A673 (cell line): ENCODE data around the gene TRIM49D1. TPM values are rescaled to one million over a fixed set of nuclear protein-coding genes. Genes with fewer than 3 reads are reported as not detected.
"Not testable (repeated sequence)": the region's sequence is repeated elsewhere in the genome, so short reads cannot be mapped to it uniquely, and the experiment has no call there.

Experiments used
- BruUV-seq: library from RNA; stranded (reverse); fragments of 400-500 nt; replicated peaks from 2 replicates; lab custom pipeline; 2021; lab: Mats Ljungman, UMichigan
- CTCF ChIA-PET: fragments of 300-600 bp; sonication (Branson Sonifier 250); formaldehyde crosslinking; loops from one replicate; lab custom pipeline; 2022; ENCODE audit warnings: antibody characterized with exemption; lab: Charles Lee
- POLR2A ChIA-PET: fragments of 300-600 bp; sonication (Branson Sonifier 250); formaldehyde crosslinking; loops from one replicate; lab custom pipeline; 2022; ENCODE audit warnings: antibody characterized with exemption; ENCODE audit not compliant: low non-redundant PET; lab: Charles Lee
- DNase-seq: peaks from one replicate; pipeline ENCODE4 v3.0.0-alpha.2; 2015; ENCODE audit warnings: low spot score
- H3K27ac ChIP-seq: fragments of 200-600 bp; sonication (generic); 2 replicates; pipeline ENCODE4 v1.5.1; 2016; ENCODE audit warnings: mixed run types, low read depth, mild to moderate bottlenecking, mixed read lengths, antibody characterized with exemption, low read length; ENCODE audit not compliant: poor library complexity, severe bottlenecking
- H3K27me3 ChIP-seq: fragments of 200-600 bp; sonication (generic); replicated peaks from 2 replicates; pipeline ENCODE4 v1.6.1; 2017; ENCODE audit warnings: mixed run types, low read depth, mild to moderate bottlenecking, mixed read lengths, antibody characterized with exemption, low read length; ENCODE audit not compliant: insufficient read depth, poor library complexity
- H3K36me3 ChIP-seq: fragments of 200-600 bp; sonication (generic); 2 replicates; pipeline ENCODE4 v1.6.1; 2016; ENCODE audit warnings: mixed run types, mild to moderate bottlenecking, mixed read lengths, antibody characterized with exemption, low read length; ENCODE audit not compliant: insufficient read depth, poor library complexity, severe bottlenecking
- H3K4me1 ChIP-seq: fragments of 200-600 bp; sonication (generic); 2 replicates; pipeline ENCODE4 v1.6.1; 2017; ENCODE audit warnings: mixed run types, mild to moderate bottlenecking, mixed read lengths, antibody characterized with exemption, low read length; ENCODE audit not compliant: insufficient read depth, poor library complexity, severe bottlenecking
- H3K4me3 ChIP-seq: fragments of 200-600 bp; sonication (generic); 2 replicates; pipeline ENCODE4 v1.5.1; 2016; ENCODE audit warnings: low read depth, mixed run types, mild to moderate bottlenecking, mixed read lengths, low read length; ENCODE audit not compliant: poor library complexity, severe bottlenecking
- H3K9me3 ChIP-seq: fragments of 200-600 bp; sonication (generic); 2 replicates; pipeline ENCODE4 v1.6.1; 2016; ENCODE audit warnings: mixed run types, low read depth, mild to moderate bottlenecking, mixed read lengths, antibody characterized with exemption, low read length; ENCODE audit not compliant: poor library complexity, severe bottlenecking
- intact Hi-C: fragments of 100-400 bp; cut with micrococcal nuclease; formaldehyde crosslinking; loops from one replicate; pipeline ENCODE4 v1.10.0; 2022; ENCODE audit not compliant: unreplicated experiment
- total RNA-seq: library from RNA; stranded (reverse); gene quantifications from 2 replicates; pipeline ENCODE4 v1.2.3, GENCODE V29; 2021

Gene TRIM49D1
- total RNA-seq, 1 experiment from 2014 or later = not detected

DNA sequence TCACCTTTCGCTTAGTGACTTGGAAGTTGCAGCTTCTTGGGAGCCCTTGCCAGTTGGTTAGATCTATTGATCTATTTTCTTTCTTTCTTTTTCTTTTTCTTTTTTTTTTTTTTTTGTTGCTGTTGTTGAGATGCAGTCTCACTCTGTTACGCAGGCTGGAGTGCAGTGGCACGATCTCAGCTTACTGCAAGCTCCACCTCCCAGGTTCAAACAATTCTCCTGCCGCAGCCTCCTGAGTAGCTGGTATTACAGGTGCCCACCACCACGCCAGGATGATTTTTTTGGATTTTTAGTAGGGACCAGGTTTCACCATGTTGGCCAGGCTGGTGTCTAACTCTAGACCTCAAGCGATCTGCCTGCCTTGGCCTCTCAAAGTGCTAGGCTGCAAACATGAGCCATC is 44.5 kb downstream of the TRIM49D1 start:
- intact Hi-C loops, H3K4me1 ChIP-seq, H3K4me3 ChIP-seq, POLR2A ChIA-PET, H3K36me3 ChIP-seq, H3K9me3 ChIP-seq, BruUV-seq, H3K27ac ChIP-seq, CTCF ChIA-PET, DNase-seq, H3K27me3 ChIP-seq: not testable (repeated sequence)

DNA sequence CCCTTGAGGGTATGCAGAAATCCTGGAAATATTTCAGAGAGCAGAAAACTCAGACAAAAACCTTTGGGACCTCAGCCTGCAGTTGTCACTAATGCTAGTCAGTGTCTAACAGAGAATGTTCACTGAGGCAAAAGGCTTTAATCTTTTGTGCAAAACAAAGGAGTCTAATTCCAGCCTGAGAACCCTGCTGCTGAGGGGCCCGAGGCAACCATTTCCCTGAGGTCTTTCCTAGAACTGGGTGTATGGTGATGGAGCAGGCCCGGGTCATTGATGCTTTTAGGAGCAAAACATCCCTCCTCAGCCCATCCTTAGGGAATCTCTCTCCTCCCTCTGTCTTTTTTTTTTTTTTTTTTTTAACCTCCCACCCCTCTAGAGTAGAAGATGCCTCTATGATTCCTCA is 49.5 kb downstream of the TRIM49D1 start:
- H3K4me1 ChIP-seq, BruUV-seq, intact Hi-C loops, H3K36me3 ChIP-seq, POLR2A ChIA-PET, DNase-seq, H3K27me3 ChIP-seq, H3K9me3 ChIP-seq, CTCF ChIA-PET, H3K4me3 ChIP-seq, H3K27ac ChIP-seq: not testable (repeated sequence)

DNA sequence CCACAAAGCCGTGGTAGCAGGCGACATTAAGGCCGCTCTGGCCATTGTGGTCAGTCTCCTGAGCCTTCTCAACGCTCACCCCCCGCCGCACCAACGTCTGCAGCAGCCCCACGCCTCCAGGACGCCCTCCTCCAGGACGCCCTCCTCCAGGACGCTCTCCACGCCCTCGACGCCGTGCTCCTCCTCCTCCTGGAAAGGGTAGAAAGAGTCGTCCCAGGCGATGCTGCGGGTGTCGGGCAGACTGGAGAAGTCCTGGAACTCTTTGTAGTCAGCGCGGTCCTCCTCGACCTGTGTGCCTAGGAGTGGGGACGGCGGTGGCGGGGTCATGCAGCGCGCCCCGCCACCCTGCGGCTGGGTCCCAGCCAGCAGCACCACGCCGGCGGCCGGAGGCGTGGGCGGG is 56.8 kb downstream of the TRIM49D1 start:
- DNase-seq, intact Hi-C loops, CTCF ChIA-PET, BruUV-seq, H3K27me3 ChIP-seq, H3K27ac ChIP-seq, H3K4me1 ChIP-seq, POLR2A ChIA-PET, H3K4me3 ChIP-seq, H3K36me3 ChIP-seq, H3K9me3 ChIP-seq: not testable (repeated sequence)

DNA sequence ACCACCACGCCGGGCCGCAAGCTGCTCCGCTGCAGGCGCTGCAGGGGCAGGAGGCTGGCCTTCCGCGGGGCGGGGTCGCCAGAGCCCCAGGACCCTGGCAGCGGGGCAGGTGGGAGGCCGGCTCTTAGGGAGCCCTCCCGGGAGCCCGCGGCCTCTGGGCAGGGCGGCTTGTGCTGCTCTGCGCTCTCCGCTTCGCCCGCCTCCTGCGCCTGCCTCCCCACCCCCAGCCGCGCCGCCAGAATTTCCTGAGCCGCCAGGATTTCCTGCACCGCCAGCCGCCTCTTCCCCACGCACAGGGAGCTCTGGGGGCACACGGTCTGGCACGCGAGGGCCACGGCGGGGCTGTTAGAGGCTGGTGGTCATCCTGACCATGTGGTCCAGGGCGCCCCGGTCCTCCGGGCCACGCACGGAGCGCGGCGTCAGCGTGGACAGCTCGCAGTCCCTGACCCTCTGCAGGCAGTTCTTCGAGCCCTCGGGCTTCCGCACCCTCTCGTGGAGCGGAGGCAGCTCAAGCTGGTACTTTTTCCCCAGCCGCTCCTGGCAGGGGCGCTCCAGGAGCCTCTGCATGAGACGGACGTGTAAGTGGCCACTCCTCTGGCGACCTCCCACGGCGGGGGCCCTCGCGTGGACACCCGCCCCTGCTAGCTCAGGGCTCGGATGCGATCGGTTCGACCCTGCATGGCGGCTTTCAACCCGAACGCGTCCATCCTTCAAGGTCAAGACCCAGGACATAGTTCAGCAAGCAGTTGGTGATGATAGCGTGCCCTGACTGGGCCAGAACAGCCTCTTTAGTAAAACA is 57.9 kb downstream of the TRIM49D1 start:
- DNase-seq, BruUV-seq, H3K4me1 ChIP-seq, H3K9me3 ChIP-seq, H3K27ac ChIP-seq, POLR2A ChIA-PET, intact Hi-C loops, H3K27me3 ChIP-seq, H3K36me3 ChIP-seq, H3K4me3 ChIP-seq, CTCF ChIA-PET: not testable (repeated sequence)

Other genes starting within 250 kb of the TRIM49D1 start
- not detected in 2 replicates for gene TRIM77, start 211.9 kb downstream of the TRIM49D1 start, total RNA-seq
- gene TRIM49, start 113.7 kb downstream of the TRIM49D1 start, total RNA-seq = not detected in 2 replicates
- not detected in 2 replicates for gene TRIM64B, start 43.8 kb downstream of the TRIM49D1 start, total RNA-seq
- gene TRIM49D2, start 1.8 kb upstream of the TRIM49D1 start, total RNA-seq = not detected in 2 replicates
- gene TRIM64, start 43.8 kb upstream of the TRIM49D1 start, total RNA-seq = not detected in 2 replicates
- gene TRIM49C, start 108.9 kb upstream of the TRIM49D1 start, total RNA-seq = not detected in 2 replicates
- gene UBTFL1, start 163.7 kb upstream of the TRIM49D1 start, total RNA-seq = not detected in 2 replicates
- 3.9 and 4.0 TPM in 2 replicates for gene NAALAD2, start 212.4 kb upstream of the TRIM49D1 start, total RNA-seq